OCI-LY7 (cell line): ENCODE measurements around the gene ZNF33A. TPM values are rescaled to one million over a fixed set of nuclear protein-coding genes. Genes with fewer than 3 reads are reported as not detected.
A peak's percentile ranks its signal among the peaks of the same experiment; 100 is the strongest.

ENCODE experiments used
- BruUV-seq: library from RNA; stranded (reverse); fragments of 400-500 nt; replicated peaks from 2 replicates; lab custom pipeline; 2021; lab: Mats Ljungman, UMichigan
- CTCF ChIA-PET: fragments of 300-600 bp; sonication (Branson Sonifier 250); formaldehyde crosslinking; loops from one replicate; lab custom pipeline; 2022; ENCODE audit warnings: antibody characterized with exemption; ENCODE audit not compliant: unreplicated experiment; lab: Charles Lee
- POLR2A ChIA-PET: fragments of 300-600 bp; sonication (Branson Sonifier 250); formaldehyde crosslinking; loops from one replicate; lab custom pipeline; 2022; ENCODE audit warnings: antibody characterized with exemption; lab: Charles Lee
- DNase-seq: peaks from one replicate; pipeline ENCODE4 v3.0.0-alpha.2; 2015; ENCODE audit warnings: low spot score
- H2AFZ ChIP-seq: fragments of 200-600 bp; sonication (generic), shearing (Covaris generic); 2 replicates; pipeline ENCODE4 v1.6.1; 2014; ENCODE audit warnings: mild to moderate bottlenecking, antibody characterized with exemption, low read length, moderate library complexity
- H3K27ac ChIP-seq: fragments of 200-600 bp; sonication (generic); 2 replicates; pipeline ENCODE4 v1.5.1; 2014; ENCODE audit warnings: mixed run types, low read depth, mild to moderate bottlenecking, moderate library complexity, low read length, inconsistent platforms; ENCODE audit not compliant: poor library complexity, severe bottlenecking
- H3K36me3 ChIP-seq: fragments of 200-600 bp; sonication (generic); 2 replicates; pipeline ENCODE4 v1.6.1; 2014; ENCODE audit warnings: mild to moderate bottlenecking, antibody characterized with exemption, low read length, moderate library complexity, mixed read lengths; ENCODE audit not compliant: insufficient read depth
- H3K4me1 ChIP-seq: fragments of 200-600 bp; sonication (generic); 2 replicates; pipeline ENCODE4 v1.5.1; 2014; ENCODE audit warnings: mild to moderate bottlenecking, low read length; ENCODE audit not compliant: insufficient read depth, poor library complexity, severe bottlenecking
- H3K4me2 ChIP-seq: fragments of 200-600 bp; sonication (generic); 2 replicates; pipeline ENCODE4 v1.6.1; 2014; ENCODE audit warnings: mild to moderate bottlenecking, low read length
- H3K4me3 ChIP-seq: fragments of 200-600 bp; sonication (generic); 2 replicates; pipeline ENCODE4 v1.5.1; 2014; ENCODE audit warnings: mild to moderate bottlenecking, low read depth, low read length; ENCODE audit not compliant: poor library complexity, severe bottlenecking
- H3K79me2 ChIP-seq: fragments of 200-600 bp; sonication (generic); 2 replicates; pipeline ENCODE4 v1.6.1; 2016; ENCODE audit warnings: low read depth, mild to moderate bottlenecking, low read length, moderate library complexity, mixed read lengths; ENCODE audit not compliant: insufficient read depth
- H3K9me2 ChIP-seq: fragments of 200-600 bp; sonication (generic); 2 replicates; pipeline ENCODE4 v1.6.1; 2016; ENCODE audit warnings: mild to moderate bottlenecking, low read length, mixed read lengths; ENCODE audit not compliant: insufficient read depth
- H3K9me3 ChIP-seq: fragments of 200-600 bp; sonication (generic); 2 replicates; pipeline ENCODE4 v1.6.1; 2014; ENCODE audit warnings: mild to moderate bottlenecking, mixed run types, low read length, mixed read lengths
- H4K20me1 ChIP-seq: fragments of 200-600 bp; sonication (generic); 2 replicates; pipeline ENCODE4 v1.6.1; 2014; ENCODE audit warnings: mild to moderate bottlenecking, antibody characterized with exemption, low read length, moderate library complexity, mixed read lengths; ENCODE audit not compliant: insufficient read depth
- CTCF ChIP-seq: fragments of 200-600 bp; sonication (generic); conservative IDR thresholded peaks from 2 replicates; pipeline ENCODE4 v1.5.1; 2014; ENCODE audit warnings: mild to moderate bottlenecking, antibody characterized with exemption, low read length, moderate library complexity, mixed read lengths
- EZH2phosphoT487 ChIP-seq: fragments of 200-600 bp; sonication (generic); IDR thresholded peaks from 2 replicates; pipeline ENCODE4 v1.6.1; 2018; ENCODE audit warnings: low read depth, borderline replicate concordance, mild to moderate bottlenecking, mixed run types, antibody characterized with exemption, low read length, moderate library complexity, mixed read lengths
- intact Hi-C: fragments of 100-400 bp; cut with micrococcal nuclease; formaldehyde crosslinking; loops from one replicate; pipeline ENCODE4 v1.10.0; 2022; ENCODE audit not compliant: unreplicated experiment
- total RNA-seq, 2 experiments: library from RNA; depleted of rRNA in 1 of 2; stranded (reverse); fragments of >200 nt in 1 of 2; shearing (Covaris generic) in 1 of 2; gene quantifications; 2 replicates each; pipeline ENCODE4 v1.2.3, GENCODE V29; 2014 to 2022

ZNF33A gene
- total RNA-seq, 2 experiments from 2014 or later = 31.2 to 40.2 TPM

- Histone ChIP-seq H3K9me3 (0 out of 2 replicates have a peak, but pooled peaks cover 2% of the 10 kb centered on the region), H3K9me2 (no peaks in the 10 kb centered on the region), H3K27ac (peak overlapping the region; percentile 40), H3K4me1 (peaks cover 18% of the 10 kb centered on the region), H3K4me3 (no peak overlapping the region), H3K4me2 (peak overlapping the region; percentile 41; the same call in 1 of the 2 replicates), H3K79me2 (0 out of 2 replicates have a peak, but pooled peaks cover 5% of the 10 kb centered on the region), H3K36me3 (peaks cover 98% of the 10 kb centered on the region), H2AFZ (no peak overlapping the region; the same call in 1 of the 2 replicates), H4K20me1 (no peaks in the 10 kb centered on the region)
- ChIA-PET POLR2A (interaction anchor here (0.7 kb wide), 1 partner anchor 64 kb away, joined by 4 read pairs; no protein-coding TSS in a partner anchor), CTCF (no interaction called here)
- DNase-seq = peak; percentile 71
- intact Hi-C loops = loop anchor here (2.0 to 5.0 kb wide), 2 partner anchors 14 to 48 kb away; partner anchors contain the start of genes ZNF25 and ZNF33A
- BruUV-seq = no TSS peak
- no peak for TF ChIP-seq EZH2phosphoT487
- no peak for TF ChIP-seq CTCF
Observed at GRCh38 chr10:38025283-38025682, 14.8 kb downstream of the ZNF33A start.

- no peak overlapping the region for H2AFZ ChIP-seq
- no TSS peak for BruUV-seq
- H3K9me3 ChIP-seq = no peaks in the 10 kb centered on the region
- H3K4me3 ChIP-seq = no peak overlapping the region
- DNase-seq = no peak
- 0 out of 2 replicates have a peak, but pooled peaks cover 5% of the 10 kb centered on the region for H3K79me2 ChIP-seq
- H3K4me2 ChIP-seq = no peak overlapping the region
- H3K9me2 ChIP-seq = no peaks in the 10 kb centered on the region
- intact Hi-C loops = loop anchor here (5.0 kb wide), 1 partner anchor 51 kb away; the partner anchor contains the start of gene ZNF25
- POLR2A ChIA-PET = interaction anchor here (1.3 kb wide), 1 partner anchor 51 kb away, joined by 5 read pairs; the partner anchor contains the start of gene ZNF25
- CTCF ChIA-PET = no interaction called here
- H3K36me3 ChIP-seq = peaks cover 98% of the 10 kb centered on the region
- no peak overlapping the region for H3K27ac ChIP-seq
- peaks cover 18% of the 10 kb centered on the region for H3K4me1 ChIP-seq
- H4K20me1 ChIP-seq = no peaks in the 10 kb centered on the region
- TF ChIP-seq CTCF (no peak), EZH2phosphoT487 (no peak)
Observed at GRCh38 chr10:38027986-38028385, 17.5 kb downstream of the ZNF33A start.

- no peak for TF ChIP-seq CTCF
- no peak overlapping the region for H2AFZ ChIP-seq
- H3K9me3 ChIP-seq = no peaks in the 10 kb centered on the region
- peaks cover 3% of the 10 kb centered on the region; the same call in 1 of the 2 replicates for H3K79me2 ChIP-seq
- ChIA-PET CTCF (no interaction called here), POLR2A (no interaction called here)
- no peak overlapping the region for H3K4me3 ChIP-seq
- no peak overlapping the region for H3K27ac ChIP-seq
- no TSS peak for BruUV-seq
- DNase-seq = no peak
- H4K20me1 ChIP-seq = no peaks in the 10 kb centered on the region
- no peak overlapping the region for H3K4me2 ChIP-seq
- H3K36me3 ChIP-seq = peaks cover 98% of the 10 kb centered on the region
- peaks cover 5% of the 10 kb centered on the region for H3K4me1 ChIP-seq
- no peaks in the 10 kb centered on the region for H3K9me2 ChIP-seq
- intact Hi-C loops = no loop called here
Observed at GRCh38 chr10:38032886-38033285, 22.4 kb downstream of the ZNF33A start.
